Mammary epithelial cell (primary cell): ENCODE measurements around the gene GATC.

ENCODE experiments used
- CTCF ChIP-seq, 2 donors: IDR thresholded peaks in 1 of 2; conservative IDR thresholded peaks in 1 of 2; 2 replicates each; pipeline ENCODE4 v1.5.1; 2011 to 2012; ENCODE audit warnings: inconsistent platforms in 2 of 2, low read length in 2 of 2, mild to moderate bottlenecking in 2 of 2, control low read depth in 1 of 2, low read depth in 1 of 2; ENCODE audit not compliant: insufficient read depth in 1 of 2; ENCODE audit errors: extremely low read depth in 1 of 2
- EZH2 ChIP-seq: IDR thresholded peaks from 2 replicates; pipeline ENCODE4 v1.6.1; 2012; ENCODE audit warnings: low read length, inconsistent platforms, borderline replicate concordance

- no peak for TF ChIP-seq EZH2
- TF ChIP-seq CTCF (conservative IDR thresholded peaks at IDR 0.05 in 1 of 2, IDR thresholded peaks at IDR 0.05 in 1 of 2; ENCODE audit: extremely low read depth in 1 of 2, insufficient read depth in 1 of 2, low read depth in 1 of 2, low read length in 2 of 2), result no peak
Measured at GRCh38 chr12:120462099-120462640, 15.9 kb downstream of the GATC start.
